OCI-LY7 (cell line): ENCODE measurements around the gene MYLK.

Experiments
- EZH2phosphoT487 ChIP-seq: fragments of 200-600 bp; sonication (generic); IDR thresholded peaks from 2 replicates; pipeline ENCODE4 v1.6.1; 2018; ENCODE audit warnings: low read depth, borderline replicate concordance, mild to moderate bottlenecking, mixed run types, antibody characterized with exemption, low read length, moderate library complexity, mixed read lengths
- TF ChIP-seq, protein P1 (sequence below): fragments of 200-600 bp; sonication (generic); conservative IDR thresholded peaks from 2 replicates; pipeline ENCODE4 v1.5.1; 2014; ENCODE audit warnings: mild to moderate bottlenecking, antibody characterized with exemption, low read length, moderate library complexity, mixed read lengths

DNA sequence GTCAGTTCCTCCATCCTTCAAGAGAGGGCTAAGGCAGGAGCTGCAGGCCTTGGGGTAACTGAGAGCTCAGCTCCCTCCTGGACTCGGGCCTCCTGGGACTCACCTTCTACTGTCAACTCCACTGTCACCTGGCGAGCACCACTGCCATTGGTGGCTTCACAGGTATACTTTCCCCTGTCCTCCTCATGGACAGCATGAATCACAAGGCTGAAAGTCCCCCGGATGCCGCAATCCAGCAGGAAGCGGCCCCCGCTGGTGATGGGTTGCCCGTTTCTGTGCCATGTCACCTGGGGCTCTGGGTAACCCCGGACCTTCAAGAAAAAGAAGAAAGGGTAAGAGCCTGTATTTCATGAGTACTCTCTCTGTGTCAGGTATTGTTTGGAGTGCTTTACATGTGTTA is 131.9 kb downstream of the MYLK start:
- TF ChIP-seq, protein P1, sequence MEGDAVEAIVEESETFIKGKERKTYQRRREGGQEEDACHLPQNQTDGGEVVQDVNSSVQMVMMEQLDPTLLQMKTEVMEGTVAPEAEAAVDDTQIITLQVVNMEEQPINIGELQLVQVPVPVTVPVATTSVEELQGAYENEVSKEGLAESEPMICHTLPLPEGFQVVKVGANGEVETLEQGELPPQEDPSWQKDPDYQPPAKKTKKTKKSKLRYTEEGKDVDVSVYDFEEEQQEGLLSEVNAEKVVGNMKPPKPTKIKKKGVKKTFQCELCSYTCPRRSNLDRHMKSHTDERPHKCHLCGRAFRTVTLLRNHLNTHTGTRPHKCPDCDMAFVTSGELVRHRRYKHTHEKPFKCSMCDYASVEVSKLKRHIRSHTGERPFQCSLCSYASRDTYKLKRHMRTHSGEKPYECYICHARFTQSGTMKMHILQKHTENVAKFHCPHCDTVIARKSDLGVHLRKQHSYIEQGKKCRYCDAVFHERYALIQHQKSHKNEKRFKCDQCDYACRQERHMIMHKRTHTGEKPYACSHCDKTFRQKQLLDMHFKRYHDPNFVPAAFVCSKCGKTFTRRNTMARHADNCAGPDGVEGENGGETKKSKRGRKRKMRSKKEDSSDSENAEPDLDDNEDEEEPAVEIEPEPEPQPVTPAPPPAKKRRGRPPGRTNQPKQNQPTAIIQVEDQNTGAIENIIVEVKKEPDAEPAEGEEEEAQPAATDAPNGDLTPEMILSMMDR = no peak
- TF ChIP-seq EZH2phosphoT487 = no peak
